Right atrium auricular region (tissue), 2 donors: ENCODE data around the gene UCN. TPM values are rescaled to one million over a fixed set of nuclear protein-coding genes. Genes with fewer than 3 reads are reported as not detected.

Experiments used
- DNase-seq: peaks from one replicate; pipeline ENCODE4 v3.0.0-alpha.2; 2019; ENCODE audit warnings: low spot score
- H3K27ac ChIP-seq, 2 donors: fragments of 200-600 bp; sonication (generic); 1 replicate in 1 of 2; 2 replicates in 1 of 2; pipeline ENCODE4 v1.5.1; 2016 to 2019
- H3K27me3 ChIP-seq, 2 donors: fragments of 200-600 bp; sonication (generic); one replicate each; pipeline versions ENCODE4 v1.5.1 to v1.6.0; 2017 to 2019
- H3K36me3 ChIP-seq: fragments of 200-600 bp; sonication (generic); one replicate; pipeline ENCODE4 v1.5.1; 2016
- H3K4me1 ChIP-seq, 2 donors: fragments of 200-600 bp; sonication (generic); one replicate each; pipeline versions ENCODE4 v1.5.1 to v1.6.0; 2017 to 2019
- H3K4me3 ChIP-seq, 2 donors: fragments of 200-600 bp; sonication (generic); 1 replicate in 1 of 2; 2 replicates in 1 of 2; pipeline ENCODE4 v1.5.1; 2017 to 2019; ENCODE audit warnings: mild to moderate bottlenecking in 1 of 2, moderate library complexity in 1 of 2
- H3K9me3 ChIP-seq, 2 donors: fragments of 200-600 bp; sonication (generic); one replicate each; pipeline ENCODE4 v1.5.1; 2019
- total RNA-seq, 2 donors: library from RNA; depleted of rRNA; stranded (reverse); fragments of >200 nt; gene quantifications; one replicate each; pipeline ENCODE4 v1.1.0, GENCODE V29; 2016
- TF ChIP-seq, protein P1 (sequence below), 2 donors: fragments of 200-600 bp; sonication (generic); IDR thresholded peaks; one replicate each; pipeline ENCODE4 v1.5.1; 2019; ENCODE audit warnings: antibody characterized with exemption in 2 of 2

UCN gene
- total RNA-seq, 2 donors from 2014 or later, result 0.74 to 2.6 TPM

DNA sequence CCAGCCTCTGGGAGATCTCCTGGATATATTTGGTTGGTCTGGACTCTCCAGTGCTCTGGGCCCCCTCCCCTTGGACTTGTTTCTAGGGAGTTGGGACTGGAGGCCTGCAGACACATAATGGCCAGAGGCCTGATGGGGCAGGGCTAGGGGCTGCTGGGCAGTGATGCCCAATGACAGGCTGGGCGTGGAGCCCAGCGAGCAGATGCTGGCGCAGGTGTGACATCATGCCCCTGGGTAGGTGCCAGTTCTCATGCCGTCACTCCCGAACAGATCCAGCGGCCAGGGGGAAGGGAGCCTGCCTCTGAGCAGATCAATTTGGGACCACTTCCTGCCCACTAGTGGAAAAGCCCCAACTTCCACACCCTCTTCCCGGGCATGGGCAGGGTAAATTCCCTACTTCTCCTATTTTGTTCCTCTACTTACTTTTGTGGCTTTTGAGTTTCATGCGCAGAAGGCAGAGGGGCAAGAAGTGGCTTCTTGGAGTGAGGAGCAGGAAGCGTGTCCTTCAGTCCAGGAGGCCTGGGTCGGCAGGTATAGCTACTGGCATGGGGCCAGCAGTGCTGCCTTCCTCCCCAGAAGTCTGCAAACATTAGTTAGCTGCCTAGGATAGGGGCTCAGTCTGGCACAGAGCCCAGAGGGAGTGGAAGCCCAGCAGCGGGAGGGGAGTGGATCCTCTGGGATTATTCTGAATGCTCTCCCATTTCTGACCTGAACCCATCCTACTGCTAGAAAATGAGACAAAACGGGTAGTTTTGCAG, 8.6 kb upstream of the UCN start:
- TF ChIP-seq, protein P1, sequence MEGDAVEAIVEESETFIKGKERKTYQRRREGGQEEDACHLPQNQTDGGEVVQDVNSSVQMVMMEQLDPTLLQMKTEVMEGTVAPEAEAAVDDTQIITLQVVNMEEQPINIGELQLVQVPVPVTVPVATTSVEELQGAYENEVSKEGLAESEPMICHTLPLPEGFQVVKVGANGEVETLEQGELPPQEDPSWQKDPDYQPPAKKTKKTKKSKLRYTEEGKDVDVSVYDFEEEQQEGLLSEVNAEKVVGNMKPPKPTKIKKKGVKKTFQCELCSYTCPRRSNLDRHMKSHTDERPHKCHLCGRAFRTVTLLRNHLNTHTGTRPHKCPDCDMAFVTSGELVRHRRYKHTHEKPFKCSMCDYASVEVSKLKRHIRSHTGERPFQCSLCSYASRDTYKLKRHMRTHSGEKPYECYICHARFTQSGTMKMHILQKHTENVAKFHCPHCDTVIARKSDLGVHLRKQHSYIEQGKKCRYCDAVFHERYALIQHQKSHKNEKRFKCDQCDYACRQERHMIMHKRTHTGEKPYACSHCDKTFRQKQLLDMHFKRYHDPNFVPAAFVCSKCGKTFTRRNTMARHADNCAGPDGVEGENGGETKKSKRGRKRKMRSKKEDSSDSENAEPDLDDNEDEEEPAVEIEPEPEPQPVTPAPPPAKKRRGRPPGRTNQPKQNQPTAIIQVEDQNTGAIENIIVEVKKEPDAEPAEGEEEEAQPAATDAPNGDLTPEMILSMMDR (IDR thresholded peaks at IDR 0.05), result no peak
- Histone ChIP-seq H3K27me3 (no peaks in the 10 kb centered on the region), H3K9me3 (no peaks in the 10 kb centered on the region), H3K4me1 (peaks cover 0 to 14% of the 10 kb centered on the region in 2 donors), H3K27ac (no peak overlapping the region), H3K4me3 (no peak overlapping the region), H3K36me3 (peaks cover 4% of the 10 kb centered on the region)
- DNase-seq, result no peak

DNA sequence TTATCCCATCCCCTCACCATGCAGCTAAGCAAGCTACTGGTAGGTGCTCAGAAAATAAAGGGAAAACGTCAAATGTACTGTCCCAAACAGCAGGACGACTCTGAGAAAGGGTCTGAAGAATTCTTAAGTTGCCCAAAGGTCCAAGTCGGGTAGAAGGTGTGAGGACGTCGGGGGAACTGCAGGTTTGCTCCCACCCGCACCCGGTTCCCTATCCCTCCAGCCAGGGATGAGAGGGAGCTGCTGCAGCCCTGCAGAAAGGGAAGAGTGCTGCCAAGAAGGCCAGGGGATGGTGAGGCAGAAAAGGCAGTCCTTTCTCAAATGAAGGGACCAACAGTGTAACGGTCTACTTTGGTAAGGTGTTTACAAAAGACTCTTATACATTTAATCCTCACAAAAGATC, 6.9 kb upstream of the UCN start:
- Histone ChIP-seq H3K4me3 (no peak overlapping the region), H3K36me3 (peaks cover 4% of the 10 kb centered on the region), H3K9me3 (no peaks in the 10 kb centered on the region), H3K27ac (no peak overlapping the region), H3K27me3 (no peaks in the 10 kb centered on the region), H3K4me1 (no peaks in the 10 kb centered on the region)
- DNase-seq, result no peak
- TF ChIP-seq, protein P1 (IDR thresholded peaks at IDR 0.05), result no peak

DNA sequence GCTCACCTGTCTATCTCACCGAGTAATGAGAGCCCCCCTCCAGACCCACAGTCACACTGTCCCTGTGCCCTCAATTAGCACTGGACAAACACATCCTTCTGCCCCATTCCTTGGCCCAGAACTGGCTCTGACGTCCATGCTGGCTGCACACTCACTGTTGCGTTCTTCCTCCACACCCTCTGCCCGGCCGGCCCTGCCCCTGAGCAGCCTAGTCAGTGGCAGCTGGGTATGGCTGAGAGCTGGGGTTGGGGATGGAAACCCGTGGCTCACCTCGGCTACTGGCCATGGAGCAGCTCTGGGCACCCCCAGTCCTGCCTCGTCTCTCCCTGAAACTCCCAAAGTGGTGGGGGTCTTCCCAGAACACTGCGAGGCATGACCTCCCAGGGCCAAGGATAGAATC, 6.5 kb upstream of the UCN start:
- Histone ChIP-seq H3K4me1 (no peaks in the 10 kb centered on the region), H3K27ac (no peak overlapping the region), H3K9me3 (no peaks in the 10 kb centered on the region), H3K27me3 (no peaks in the 10 kb centered on the region), H3K4me3 (no peak overlapping the region), H3K36me3 (peaks cover 4% of the 10 kb centered on the region)
- DNase-seq, result no peak
- TF ChIP-seq, protein P1 (IDR thresholded peaks at IDR 0.05), result no peak

DNA sequence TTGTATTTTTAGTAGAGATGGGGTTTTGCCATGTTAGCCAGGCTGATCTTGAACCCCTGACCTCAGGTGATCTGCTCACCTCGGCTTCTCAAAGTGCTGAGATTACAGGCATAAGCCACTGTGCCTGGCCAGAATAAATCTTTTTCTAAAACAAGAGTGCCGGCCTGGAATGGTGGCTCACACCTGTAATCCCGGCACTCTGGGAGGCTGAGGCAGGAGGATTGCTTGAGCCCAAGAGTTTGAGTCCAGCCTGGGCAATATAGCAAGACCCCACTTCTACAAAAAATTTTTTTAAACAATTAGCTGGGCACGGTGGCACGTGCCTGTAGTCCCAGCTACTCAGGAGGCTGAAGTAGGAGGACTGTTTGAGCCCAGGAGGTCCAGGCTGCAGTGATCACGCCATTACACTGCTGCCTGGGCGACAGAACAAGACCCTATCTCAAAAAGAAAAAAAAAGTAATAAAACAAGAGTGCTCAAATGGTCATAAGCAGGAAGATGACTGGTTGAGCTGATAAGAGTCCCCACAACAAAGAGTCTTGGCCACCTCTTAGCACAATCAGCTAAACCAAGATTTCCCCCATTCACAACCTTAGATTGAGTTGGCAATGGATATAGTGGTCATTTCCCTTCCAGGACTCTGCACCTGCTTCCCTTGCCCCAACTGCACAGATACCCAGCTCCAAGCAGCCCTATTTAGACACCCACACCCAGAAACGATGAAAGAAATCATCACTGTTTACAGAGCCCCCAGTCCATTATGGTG, 5.8 kb upstream of the UCN start:
- H3K9me3 ChIP-seq, result no peaks in the 10 kb centered on the region
- no peaks in the 10 kb centered on the region for H3K27me3 ChIP-seq
- DNase-seq, result no peak
- no peak overlapping the region for H3K27ac ChIP-seq
- H3K4me3 ChIP-seq, result no peak overlapping the region
- peaks cover 4% of the 10 kb centered on the region for H3K36me3 ChIP-seq
- TF ChIP-seq, protein P1 (IDR thresholded peaks at IDR 0.05), result no peak
- H3K4me1 ChIP-seq, result no peaks in the 10 kb centered on the region

DNA sequence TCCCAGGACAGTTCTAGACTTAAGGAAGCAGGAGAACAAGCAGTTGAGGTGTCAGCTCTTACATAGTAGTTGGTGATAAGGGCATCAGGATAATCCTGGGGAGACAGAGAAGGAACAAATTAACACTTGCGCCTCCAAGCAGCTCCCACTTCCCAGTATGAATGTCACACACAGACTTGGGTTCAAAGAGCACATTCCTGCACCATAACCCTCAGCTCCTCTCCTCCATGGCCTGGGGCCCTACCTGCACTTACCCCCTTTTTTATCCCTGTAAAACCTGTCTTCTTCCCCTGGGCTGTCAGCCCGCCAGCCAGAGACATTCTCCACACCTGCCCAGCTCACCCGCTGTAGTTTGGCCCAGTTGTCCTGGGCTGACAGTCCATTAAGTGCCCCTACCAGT, 3.9 kb upstream of the UCN start:
- Histone ChIP-seq H3K36me3 (peaks cover 4% of the 10 kb centered on the region), H3K9me3 (no peaks in the 10 kb centered on the region), H3K27me3 (peaks cover 0 to 12% of the 10 kb centered on the region in 2 donors), H3K27ac (no peak overlapping the region), H3K4me3 (no peak overlapping the region), H3K4me1 (peaks cover 0 to 17% of the 10 kb centered on the region in 2 donors)
- TF ChIP-seq, protein P1 (IDR thresholded peaks at IDR 0.05), result no peak
- no peak for DNase-seq
